SK-N-SH treated with all-trans-retinoic acid at 6 μM for 48 hours (cell line): ENCODE data around the gene DMAC2.

Source experiments
- ESRRG ChIP-seq: fragments of 250-450 bp; sonication (Bioruptor Pico); IDR thresholded peaks from 2 replicates; pipeline ENCODE4 v1.6.1; 2021; ENCODE audit warnings: mild to moderate bottlenecking
- PATZ1 ChIP-seq: fragments of 250-450 bp; sonication (Bioruptor Pico); IDR thresholded peaks from 2 replicates; pipeline ENCODE4 v1.8.0; 2020; ENCODE audit warnings: mild to moderate bottlenecking, moderate library complexity, borderline replicate concordance
- PPARA ChIP-seq: fragments of 250-450 bp; sonication (Bioruptor Pico); IDR thresholded peaks from 2 replicates; pipeline ENCODE4 v1.5.0; 2020; ENCODE audit warnings: mild to moderate bottlenecking, borderline replicate concordance
- TCF4 ChIP-seq: fragments of 250-450 bp; sonication (Bioruptor Pico); IDR thresholded peaks from 2 replicates; pipeline ENCODE4 v1.8.0; 2021; ENCODE audit warnings: mild to moderate bottlenecking, moderate library complexity, borderline replicate concordance
- ZFP3 ChIP-seq: fragments of 250-450 bp; sonication (Bioruptor Pico); IDR thresholded peaks from 2 replicates; pipeline ENCODE4 v1.5.0; 2020; ENCODE audit warnings: mild to moderate bottlenecking, moderate library complexity
- ZFP30 ChIP-seq: fragments of 450-650 bp; formaldehyde crosslinking; IDR thresholded peaks from 2 replicates; pipeline ENCODE4 v1.5.0; 2022; ENCODE audit warnings: mild to moderate bottlenecking, moderate library complexity
- ZNF70 ChIP-seq: fragments of 450-650 bp; formaldehyde crosslinking; IDR thresholded peaks from 2 replicates; pipeline ENCODE4 v1.5.0; 2020; ENCODE audit warnings: mild to moderate bottlenecking, moderate library complexity

GRCh38 chr19:41386442-41386841 lies 53.3 kb downstream of the DMAC2 start:
- TF ChIP-seq PATZ1 (CRISPR knock-in tag) (no peak), TCF4 (CRISPR knock-in tag) (no peak), ZNF70 (CRISPR knock-in tag) (no peak), ESRRG (CRISPR knock-in tag) (no peak), ZFP3 (CRISPR knock-in tag) (no peak), PPARA (CRISPR knock-in tag) (no peak), ZFP30 (no peak)
